A673 (cell line): ENCODE measurements around the gene IQCE. TPM values are rescaled to one million over a fixed set of nuclear protein-coding genes. Genes with fewer than 3 reads are reported as not detected.

Experiments
- BruUV-seq: library from RNA; stranded (reverse); fragments of 400-500 nt; replicated peaks from 2 replicates; lab custom pipeline; 2021; lab: Mats Ljungman, UMichigan
- CTCF ChIA-PET: fragments of 300-600 bp; sonication (Branson Sonifier 250); formaldehyde crosslinking; loops from one replicate; lab custom pipeline; 2022; ENCODE audit warnings: antibody characterized with exemption; lab: Charles Lee
- POLR2A ChIA-PET: fragments of 300-600 bp; sonication (Branson Sonifier 250); formaldehyde crosslinking; loops from one replicate; lab custom pipeline; 2022; ENCODE audit warnings: antibody characterized with exemption; ENCODE audit not compliant: low non-redundant PET; lab: Charles Lee
- DNase-seq: peaks from one replicate; pipeline ENCODE4 v3.0.0-alpha.2; 2015; ENCODE audit warnings: low spot score
- H3K27ac ChIP-seq: fragments of 200-600 bp; sonication (generic); 2 replicates; pipeline ENCODE4 v1.5.1; 2016; ENCODE audit warnings: mixed run types, low read depth, mild to moderate bottlenecking, mixed read lengths, antibody characterized with exemption, low read length; ENCODE audit not compliant: poor library complexity, severe bottlenecking
- H3K27me3 ChIP-seq: fragments of 200-600 bp; sonication (generic); replicated peaks from 2 replicates; pipeline ENCODE4 v1.6.1; 2017; ENCODE audit warnings: mixed run types, low read depth, mild to moderate bottlenecking, mixed read lengths, antibody characterized with exemption, low read length; ENCODE audit not compliant: insufficient read depth, poor library complexity
- H3K36me3 ChIP-seq: fragments of 200-600 bp; sonication (generic); 2 replicates; pipeline ENCODE4 v1.6.1; 2016; ENCODE audit warnings: mixed run types, mild to moderate bottlenecking, mixed read lengths, antibody characterized with exemption, low read length; ENCODE audit not compliant: insufficient read depth, poor library complexity, severe bottlenecking
- H3K4me1 ChIP-seq: fragments of 200-600 bp; sonication (generic); 2 replicates; pipeline ENCODE4 v1.6.1; 2017; ENCODE audit warnings: mixed run types, mild to moderate bottlenecking, mixed read lengths, antibody characterized with exemption, low read length; ENCODE audit not compliant: insufficient read depth, poor library complexity, severe bottlenecking
- H3K4me3 ChIP-seq: fragments of 200-600 bp; sonication (generic); 2 replicates; pipeline ENCODE4 v1.5.1; 2016; ENCODE audit warnings: low read depth, mixed run types, mild to moderate bottlenecking, mixed read lengths, low read length; ENCODE audit not compliant: poor library complexity, severe bottlenecking
- H3K9me3 ChIP-seq: fragments of 200-600 bp; sonication (generic); 2 replicates; pipeline ENCODE4 v1.6.1; 2016; ENCODE audit warnings: mixed run types, low read depth, mild to moderate bottlenecking, mixed read lengths, antibody characterized with exemption, low read length; ENCODE audit not compliant: poor library complexity, severe bottlenecking
- CTCF ChIP-seq: fragments of 300-800, 200-600 bp; sonication (generic); conservative IDR thresholded peaks from 2 replicates; pipeline ENCODE4 v1.5.1; 2017; ENCODE audit warnings: low read depth, mild to moderate bottlenecking, antibody characterized with exemption, low read length, moderate library complexity, mixed read lengths
- EZH2 ChIP-seq: fragments of 200-600 bp; sonication (generic); IDR thresholded peaks from 2 replicates; pipeline ENCODE4 v1.6.1; 2017; ENCODE audit warnings: borderline replicate concordance, low read depth, mild to moderate bottlenecking, mixed read lengths, antibody characterized with exemption, low read length; ENCODE audit not compliant: poor library complexity, severe bottlenecking
- intact Hi-C: fragments of 100-400 bp; cut with micrococcal nuclease; formaldehyde crosslinking; loops from one replicate; pipeline ENCODE4 v1.10.0; 2022; ENCODE audit not compliant: unreplicated experiment
- total RNA-seq: library from RNA; stranded (reverse); gene quantifications from 2 replicates; pipeline ENCODE4 v1.2.3, GENCODE V29; 2021

The IQCE gene
- total RNA-seq, 1 experiment from 2014 or later: 35.4 TPM

DNA sequence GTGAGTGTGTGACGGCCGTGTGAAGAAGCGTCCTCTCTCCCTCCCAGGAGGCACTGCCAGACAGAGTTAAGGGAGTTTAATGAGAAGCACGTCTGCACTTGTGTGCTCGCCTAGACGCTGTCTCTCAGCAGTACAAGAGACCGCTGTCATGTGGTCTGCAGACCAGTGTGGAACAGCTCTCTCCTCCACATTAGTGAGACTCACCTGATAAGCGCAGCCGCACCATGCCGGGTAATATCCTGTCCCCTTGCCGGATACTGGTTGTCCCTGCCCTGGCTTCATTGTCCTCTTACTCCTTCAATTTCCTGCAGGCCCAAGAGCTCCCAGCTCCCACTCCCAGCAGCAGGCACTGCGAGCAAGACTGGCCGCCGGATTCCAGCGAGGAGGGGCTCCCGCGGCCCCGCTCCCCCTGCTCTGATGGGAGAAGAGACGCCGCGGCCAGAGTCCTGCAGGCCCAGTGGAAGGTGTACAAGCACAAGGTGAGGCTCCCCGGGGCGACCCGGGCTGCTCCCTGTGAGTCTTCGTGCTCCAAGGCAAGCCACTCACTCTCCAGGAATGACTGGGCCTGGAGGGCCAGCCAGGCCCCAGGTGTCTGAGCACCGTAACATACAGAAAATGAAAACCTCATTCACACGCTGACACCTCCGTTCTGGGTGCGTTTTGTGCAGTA is 39.5 kb downstream of the IQCE start:
- BruUV-seq: no TSS peak
- intact Hi-C loops: no loop called here
- Histone ChIP-seq H3K4me1 (no peaks in the 10 kb centered on the region), H3K27ac (no peak overlapping the region), H3K36me3 (peaks cover 28% of the 10 kb centered on the region), H3K4me3 (no peak overlapping the region), H3K9me3 (no peaks in the 10 kb centered on the region), H3K27me3 (no peaks in the 10 kb centered on the region)
- ChIA-PET POLR2A (no interaction called here), CTCF (no interaction called here)
- no peak for DNase-seq
- TF ChIP-seq CTCF (no peak), EZH2 (no peak)

GRCh38 chr7:2601065-2601464 is 42.3 kb downstream of the IQCE start:
- ChIA-PET POLR2A (no interaction called here), CTCF (interaction anchor here (0.6 kb wide), 1 partner anchor 13 kb away, joined by 3 read pairs; no protein-coding TSS in a partner anchor)
- no peak for DNase-seq
- Histone ChIP-seq H3K27me3 (no peaks in the 10 kb centered on the region), H3K4me1 (no peaks in the 10 kb centered on the region), H3K9me3 (no peaks in the 10 kb centered on the region), H3K27ac (no peak overlapping the region), H3K36me3 (peaks cover 22% of the 10 kb centered on the region), H3K4me3 (no peak overlapping the region)
- BruUV-seq: no TSS peak
- intact Hi-C loops: no loop called here
- TF ChIP-seq CTCF (no peak), EZH2 (no peak)

GRCh38 chr7:2601907-2602306 is 43.1 kb downstream of the IQCE start:
- DNase-seq: no peak
- no peaks in the 10 kb centered on the region for H3K9me3 ChIP-seq
- no peak overlapping the region for H3K27ac ChIP-seq
- H3K4me3 ChIP-seq: no peak overlapping the region
- intact Hi-C loops: no loop called here
- no peaks in the 10 kb centered on the region for H3K4me1 ChIP-seq
- POLR2A ChIA-PET: no interaction called here
- no peak for TF ChIP-seq EZH2
- TF ChIP-seq CTCF: no peak
- CTCF ChIA-PET: no interaction called here
- H3K36me3 ChIP-seq: peaks cover 22% of the 10 kb centered on the region
- no peaks in the 10 kb centered on the region for H3K27me3 ChIP-seq
- BruUV-seq: no TSS peak
